ENCODE measurements around the gene CYP21A2.
"Not testable (repeated sequence)": the region's sequence is repeated elsewhere in the genome, so short reads cannot be mapped to it uniquely, and the experiment has no call there.

CYP21A2 gene

GRCh38 chr6:32037598-32038524 lies at the start of gene CYP21A2:
TSS of gene CYP21A2 (plus strand) at chr6:32038415. CDS start at chr6:32038423, 8 bp downstream.
- H3K27ac Mint-ChIP-seq, result peak within 1 kb of the TSS; percentile 92
- not testable (repeated sequence) for H3K4me1 Mint-ChIP-seq (ENCODE audit: low read depth); H3K4me3 Mint-ChIP-seq; H3K36me3 Mint-ChIP-seq; H3K9me3 Mint-ChIP-seq (ENCODE audit: low read depth); H3K27me3 Mint-ChIP-seq

GRCh38 chr6:31989363-31989762 lies 48.9 kb upstream of the CYP21A2 start:
- not testable (repeated sequence) for H3K36me3 Mint-ChIP-seq; H3K9me3 Mint-ChIP-seq (ENCODE audit: low read depth); H3K4me3 Mint-ChIP-seq; H3K27me3 Mint-ChIP-seq; H3K27ac Mint-ChIP-seq; H3K4me1 Mint-ChIP-seq (ENCODE audit: low read depth)

GRCh38 chr6:31994421-31994820 lies 43.8 kb upstream of the CYP21A2 start:
- not testable (repeated sequence) for H3K9me3 Mint-ChIP-seq (ENCODE audit: low read depth); H3K4me3 Mint-ChIP-seq; H3K27me3 Mint-ChIP-seq

GRCh38 chr6:31996385-31996784 lies 41.8 kb upstream of the CYP21A2 start:
- not testable (repeated sequence) for H3K9me3 Mint-ChIP-seq (ENCODE audit: low read depth); H3K4me3 Mint-ChIP-seq; H3K36me3 Mint-ChIP-seq; H3K27me3 Mint-ChIP-seq; H3K4me1 Mint-ChIP-seq (ENCODE audit: low read depth); H3K27ac Mint-ChIP-seq

More at GRCh38 chr6:31994421-31994820, 43.8 kb upstream of the CYP21A2 start:
- H3K4me1 Mint-ChIP-seq (ENCODE audit: low read depth); H3K27ac Mint-ChIP-seq; H3K36me3 Mint-ChIP-seq: not testable (repeated sequence)

- not testable (repeated sequence) for H3K4me3 Mint-ChIP-seq; H3K9me3 Mint-ChIP-seq (ENCODE audit: low read depth); H3K27ac Mint-ChIP-seq; H3K36me3 Mint-ChIP-seq; H3K4me1 Mint-ChIP-seq (ENCODE audit: low read depth); H3K27me3 Mint-ChIP-seq
Measured at GRCh38 chr6:32002546-32003268, 35.5 kb upstream of the CYP21A2 start.

GRCh38 chr6:32003301-32003700 lies 34.9 kb upstream of the CYP21A2 start:
- not testable (repeated sequence) for H3K36me3 Mint-ChIP-seq; H3K9me3 Mint-ChIP-seq (ENCODE audit: low read depth); H3K27ac Mint-ChIP-seq; H3K27me3 Mint-ChIP-seq; H3K4me3 Mint-ChIP-seq; H3K4me1 Mint-ChIP-seq (ENCODE audit: low read depth)

- not testable (repeated sequence) for H3K4me3 Mint-ChIP-seq; H3K4me1 Mint-ChIP-seq (ENCODE audit: low read depth); H3K9me3 Mint-ChIP-seq (ENCODE audit: low read depth); H3K27ac Mint-ChIP-seq; H3K36me3 Mint-ChIP-seq; H3K27me3 Mint-ChIP-seq
Measured at GRCh38 chr6:32004393-32004792, 33.8 kb upstream of the CYP21A2 start.

- H3K4me1 Mint-ChIP-seq (ENCODE audit: low read depth); H3K4me3 Mint-ChIP-seq; H3K36me3 Mint-ChIP-seq; H3K9me3 Mint-ChIP-seq (ENCODE audit: low read depth); H3K27me3 Mint-ChIP-seq: not testable (repeated sequence)
- H3K27ac Mint-ChIP-seq, result peak overlapping the region; percentile 89
Measured at GRCh38 chr6:32004864-32005537, 33.2 kb upstream of the CYP21A2 start.

- H3K9me3 Mint-ChIP-seq (ENCODE audit: low read depth), result not testable (repeated sequence)
- peak overlapping the region; percentile 89 for H3K27ac Mint-ChIP-seq
Measured at GRCh38 chr6:32005538-32005880, 32.7 kb upstream of the CYP21A2 start.

GRCh38 chr6:32005991-32006529 lies 32.2 kb upstream of the CYP21A2 start:
- not testable (repeated sequence) for H3K27ac Mint-ChIP-seq; H3K9me3 Mint-ChIP-seq (ENCODE audit: low read depth); H3K4me3 Mint-ChIP-seq; H3K4me1 Mint-ChIP-seq (ENCODE audit: low read depth); H3K36me3 Mint-ChIP-seq; H3K27me3 Mint-ChIP-seq

More at GRCh38 chr6:32005538-32005880, 32.7 kb upstream of the CYP21A2 start:
- not testable (repeated sequence) for H3K36me3 Mint-ChIP-seq; H3K27me3 Mint-ChIP-seq; H3K4me1 Mint-ChIP-seq (ENCODE audit: low read depth); H3K4me3 Mint-ChIP-seq

GRCh38 chr6:32007086-32007485 lies 31.1 kb upstream of the CYP21A2 start:
- not testable (repeated sequence) for H3K27ac Mint-ChIP-seq; H3K36me3 Mint-ChIP-seq; H3K27me3 Mint-ChIP-seq; H3K9me3 Mint-ChIP-seq (ENCODE audit: low read depth); H3K4me3 Mint-ChIP-seq; H3K4me1 Mint-ChIP-seq (ENCODE audit: low read depth)

GRCh38 chr6:32008037-32008436 lies 30.2 kb upstream of the CYP21A2 start:
- H3K9me3 Mint-ChIP-seq (ENCODE audit: low read depth); H3K27ac Mint-ChIP-seq; H3K4me1 Mint-ChIP-seq (ENCODE audit: low read depth); H3K27me3 Mint-ChIP-seq; H3K4me3 Mint-ChIP-seq; H3K36me3 Mint-ChIP-seq: not testable (repeated sequence)

GRCh38 chr6:32008616-32009015 lies 29.6 kb upstream of the CYP21A2 start:
- not testable (repeated sequence) for H3K27me3 Mint-ChIP-seq; H3K27ac Mint-ChIP-seq; H3K4me3 Mint-ChIP-seq; H3K9me3 Mint-ChIP-seq (ENCODE audit: low read depth); H3K4me1 Mint-ChIP-seq (ENCODE audit: low read depth); H3K36me3 Mint-ChIP-seq

- not testable (repeated sequence) for H3K9me3 Mint-ChIP-seq (ENCODE audit: low read depth); H3K27me3 Mint-ChIP-seq; H3K27ac Mint-ChIP-seq; H3K36me3 Mint-ChIP-seq; H3K4me1 Mint-ChIP-seq (ENCODE audit: low read depth); H3K4me3 Mint-ChIP-seq
Measured at GRCh38 chr6:32009537-32009936, 28.7 kb upstream of the CYP21A2 start.

GRCh38 chr6:32010856-32011530 lies 27.2 kb upstream of the CYP21A2 start:
- H3K9me3 Mint-ChIP-seq (ENCODE audit: low read depth); H3K27me3 Mint-ChIP-seq; H3K4me1 Mint-ChIP-seq (ENCODE audit: low read depth); H3K4me3 Mint-ChIP-seq; H3K27ac Mint-ChIP-seq; H3K36me3 Mint-ChIP-seq: not testable (repeated sequence)
